HEK293 (cell line): ENCODE data around the gene TAF9B.

Source experiments
- CTCF ChIA-PET: fragments of 350-600 bp; formaldehyde crosslinking; extraction: SDS; loops from one replicate; lab custom pipeline; 2021; ENCODE audit warnings: antibody characterized with exemption; lab: Yijun Ruan, JAX
- POLR2A ChIA-PET: fragments of 300-600 bp; formaldehyde crosslinking; extraction: SDS; loops from one replicate; lab custom pipeline; 2020; ENCODE audit warnings: antibody characterized with exemption, inconsistent platforms; lab: Yijun Ruan, JAX
- H3K27ac ChIP-seq: fragments of 200-500 bp; sonication (Bioruptor generic); 2 replicates; pipeline ENCODE4 v1.5.1; 2014; ENCODE audit warnings: low read depth, low read length, control low read depth, inconsistent platforms; ENCODE audit errors: extremely low read depth
- H3K36me3 ChIP-seq, 2 experiments: fragments of 200-500 bp in 1 of 2; sonication (Bioruptor generic) in 1 of 2; 1 replicate in 1 of 2; 2 replicates in 1 of 2; pipeline ENCODE4 v1.5.1; 2014 to 2017; ENCODE audit warnings: inconsistent platforms in 2 of 2, low read length in 2 of 2; ENCODE audit not compliant: control insufficient read depth in 2 of 2, insufficient read depth in 1 of 2
- H3K4me1 ChIP-seq: fragments of 200-500 bp; sonication (Bioruptor generic); 2 replicates; pipeline ENCODE4 v1.5.1; 2014; ENCODE audit warnings: mild to moderate bottlenecking, low read length, inconsistent platforms; ENCODE audit not compliant: control insufficient read depth, insufficient read depth
- H3K4me3 ChIP-seq: 2 replicates; pipeline ENCODE4 v1.5.1; 2011; ENCODE audit warnings: low read depth, mild to moderate bottlenecking, control low read depth, low read length, moderate library complexity
- H3K9me3 ChIP-seq: fragments of 200-500 bp; sonication (Bioruptor generic); 2 replicates; pipeline ENCODE4 v1.5.1; 2014; ENCODE audit warnings: low read depth, low read length, inconsistent platforms; ENCODE audit not compliant: control insufficient read depth, insufficient read depth
- BCL11A ChIP-seq: fragments of 450-650 bp; formaldehyde crosslinking; IDR thresholded peaks from 2 replicates; pipeline ENCODE4 v1.5.1; 2016; ENCODE audit warnings: low read depth, missing biosample characterization, missing genetic modification characterization
- HOXA7 ChIP-seq: sonication (generic); formaldehyde crosslinking; IDR thresholded peaks from 2 replicates; pipeline ENCODE4 v1.8.1; 2022; ENCODE audit warnings: missing genetic modification reagents, borderline replicate concordance
- PRDM10 ChIP-seq: fragments of 450-650 bp; formaldehyde crosslinking; IDR thresholded peaks from 2 replicates; pipeline ENCODE4 v1.5.1; 2016; ENCODE audit warnings: missing biosample characterization, missing genetic modification characterization
- SCRT2 ChIP-seq: fragments of 450-650 bp; formaldehyde crosslinking; IDR thresholded peaks from 2 replicates; pipeline ENCODE4 v1.5.1; 2016; ENCODE audit warnings: missing biosample characterization, missing genetic modification characterization
- ZFP69B ChIP-seq: fragments of 450-650 bp; formaldehyde crosslinking; IDR thresholded peaks from 2 replicates; pipeline ENCODE4 v1.5.1; 2016; ENCODE audit warnings: missing biosample characterization, missing genetic modification characterization
- ZNF354C ChIP-seq: fragments of 450-650 bp; formaldehyde crosslinking; IDR thresholded peaks from 2 replicates; pipeline ENCODE4 v1.5.1; 2016; ENCODE audit warnings: missing biosample characterization, missing genetic modification characterization, low read depth, borderline replicate concordance
- ZNF394 ChIP-seq: fragments of 450-650 bp; formaldehyde crosslinking; IDR thresholded peaks from 2 replicates; pipeline ENCODE4 v1.5.1; 2016; ENCODE audit warnings: missing biosample characterization, missing genetic modification characterization, mild to moderate bottlenecking, moderate library complexity, borderline replicate concordance
- ZNF830 ChIP-seq: fragments of 450-650 bp; IDR thresholded peaks from 2 replicates; pipeline ENCODE4 v1.5.0; 2018; ENCODE audit warnings: missing biosample characterization, missing genetic modification characterization, low read depth, mild to moderate bottlenecking, moderate library complexity
- ZNF837 ChIP-seq: fragments of 450-650 bp; formaldehyde crosslinking; IDR thresholded peaks from 2 replicates; pipeline ENCODE4 v1.5.1; 2016; ENCODE audit warnings: missing biosample characterization, missing genetic modification characterization
- TF ChIP-seq, protein P1 (sequence below): fragments of 450-650 bp; formaldehyde crosslinking; optimal IDR thresholded peaks from 2 replicates; pipeline ENCODE3; 2016; ENCODE audit warnings: missing biosample characterization, mild to moderate bottlenecking, missing genetic modification characterization
- TF ChIP-seq, protein P2 (sequence below): fragments of 450-650 bp; IDR thresholded peaks from 2 replicates; pipeline ENCODE4 v1.5.1; 2018; ENCODE audit warnings: missing biosample characterization, mild to moderate bottlenecking, missing genetic modification characterization
- TF ChIP-seq, protein P3 (sequence below): fragments of 450-650 bp; formaldehyde crosslinking; IDR thresholded peaks from 2 replicates; pipeline ENCODE4 v1.5.1; 2016; ENCODE audit warnings: missing biosample characterization, missing genetic modification characterization

The TAF9B gene

GRCh38 chrX:78103623-78104446 lies 35.6 kb downstream of the TAF9B start, which contains the start of gene PGK1 (continued):
- TF ChIP-seq, protein P1, sequence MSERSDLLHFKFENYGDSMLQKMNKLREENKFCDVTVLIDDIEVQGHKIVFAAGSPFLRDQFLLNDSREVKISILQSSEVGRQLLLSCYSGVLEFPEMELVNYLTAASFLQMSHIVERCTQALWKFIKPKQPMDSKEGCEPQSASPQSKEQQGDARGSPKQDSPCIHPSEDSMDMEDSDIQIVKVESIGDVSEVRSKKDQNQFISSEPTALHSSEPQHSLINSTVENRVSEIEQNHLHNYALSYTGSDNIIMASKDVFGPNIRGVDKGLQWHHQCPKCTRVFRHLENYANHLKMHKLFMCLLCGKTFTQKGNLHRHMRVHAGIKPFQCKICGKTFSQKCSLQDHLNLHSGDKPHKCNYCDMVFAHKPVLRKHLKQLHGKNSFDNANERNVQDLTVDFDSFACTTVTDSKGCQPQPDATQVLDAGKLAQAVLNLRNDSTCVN (tag by site-specific recombination) = peak; percentile 73
- TF ChIP-seq, protein P2, sequence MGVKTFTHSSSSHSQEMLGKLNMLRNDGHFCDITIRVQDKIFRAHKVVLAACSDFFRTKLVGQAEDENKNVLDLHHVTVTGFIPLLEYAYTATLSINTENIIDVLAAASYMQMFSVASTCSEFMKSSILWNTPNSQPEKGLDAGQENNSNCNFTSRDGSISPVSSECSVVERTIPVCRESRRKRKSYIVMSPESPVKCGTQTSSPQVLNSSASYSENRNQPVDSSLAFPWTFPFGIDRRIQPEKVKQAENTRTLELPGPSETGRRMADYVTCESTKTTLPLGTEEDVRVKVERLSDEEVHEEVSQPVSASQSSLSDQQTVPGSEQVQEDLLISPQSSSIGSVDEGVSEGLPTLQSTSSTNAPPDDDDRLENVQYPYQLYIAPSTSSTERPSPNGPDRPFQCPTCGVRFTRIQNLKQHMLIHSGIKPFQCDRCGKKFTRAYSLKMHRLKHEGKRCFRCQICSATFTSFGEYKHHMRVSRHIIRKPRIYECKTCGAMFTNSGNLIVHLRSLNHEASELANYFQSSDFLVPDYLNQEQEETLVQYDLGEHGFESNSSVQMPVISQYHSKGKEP (tag by site-specific recombination) = peak; percentile 100; the same call in 1 of the 2 replicates
- peak; percentile 77 for TF ChIP-seq PRDM10 (tag by site-specific recombination)

DNA sequence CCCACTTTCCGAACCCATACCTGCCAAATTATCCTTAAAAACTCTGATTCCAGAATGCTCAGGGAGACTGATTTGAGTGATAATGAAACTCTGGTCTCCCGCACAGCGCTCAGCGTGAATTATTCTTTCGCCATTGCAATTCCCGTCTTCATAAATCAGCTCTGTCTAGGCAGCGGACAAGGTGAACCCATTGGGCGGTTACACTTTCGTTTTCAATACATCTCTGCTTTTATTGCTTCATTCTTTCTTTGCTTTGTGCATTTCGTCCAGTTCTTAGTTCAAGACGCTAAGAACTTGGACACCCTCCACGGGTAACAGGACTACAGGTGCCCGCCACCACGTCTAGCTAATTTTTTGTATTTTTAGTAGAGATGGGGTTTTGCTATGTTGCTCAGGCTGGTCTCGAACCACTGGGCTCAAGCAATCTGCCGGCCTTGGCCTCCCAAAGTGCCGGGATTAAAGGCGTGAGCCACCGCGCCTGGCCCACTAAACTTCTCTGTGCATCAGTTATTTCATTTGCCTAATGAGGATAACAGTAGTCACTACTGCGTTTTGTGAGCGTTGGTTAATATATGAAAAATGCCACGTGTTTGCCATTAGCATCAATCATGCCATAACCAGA lies 36.3 kb downstream of the TAF9B start:
- Histone ChIP-seq H3K36me3 (peaks cover 0 to 16% of the 10 kb centered on the region in 2 experiments; a peak in 1 of 3 replicates), H3K9me3 (no peaks in the 10 kb centered on the region; the same call in 1 of the 2 replicates), H3K4me3 (no peak overlapping the region; the same call in 1 of the 2 replicates), H3K4me1 (peaks cover 9% of the 10 kb centered on the region), H3K27ac (peak overlapping the region; percentile 76; the same call in 1 of the 2 replicates)
- TF ChIP-seq ZFP69B = no peak
- TF ChIP-seq, protein P3, sequence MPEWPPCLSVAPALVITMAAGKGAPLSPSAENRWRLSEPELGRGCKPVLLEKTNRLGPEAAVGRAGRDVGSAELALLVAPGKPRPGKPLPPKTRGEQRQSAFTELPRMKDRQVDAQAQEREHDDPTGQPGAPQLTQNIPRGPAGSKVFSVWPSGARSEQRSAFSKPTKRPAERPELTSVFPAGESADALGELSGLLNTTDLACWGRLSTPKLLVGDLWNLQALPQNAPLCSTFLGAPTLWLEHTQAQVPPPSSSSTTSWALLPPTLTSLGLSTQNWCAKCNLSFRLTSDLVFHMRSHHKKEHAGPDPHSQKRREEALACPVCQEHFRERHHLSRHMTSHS (tag by site-specific recombination) = no peak
- no peak for TF ChIP-seq ZNF830
- no peak for TF ChIP-seq HOXA7
- POLR2A ChIA-PET = interaction anchor here (0.6 kb wide), 1 partner anchor 289 kb away, joined by 3 read pairs; no protein-coding TSS in a partner anchor
- CTCF ChIA-PET = no interaction called here

GRCh38 chrX:78102091-78102490 lies 37.4 kb downstream of the TAF9B start:
- POLR2A ChIA-PET = no interaction called here
- Histone ChIP-seq H3K9me3 (no peaks in the 10 kb centered on the region; the same call in 1 of the 2 replicates), H3K4me3 (no peak overlapping the region), H3K36me3 (peaks cover 0 to 10% of the 10 kb centered on the region in 2 experiments; a peak in 1 of 3 replicates), H3K27ac (no peak overlapping the region), H3K4me1 (peaks cover 3% of the 10 kb centered on the region; the same call in 1 of the 2 replicates)
- no peak for TF ChIP-seq ZNF837 (tag by site-specific recombination)
- no peak for TF ChIP-seq BCL11A (tag by site-specific recombination)
- no peak for TF ChIP-seq ZNF354C
- no peak for TF ChIP-seq ZNF394
- TF ChIP-seq SCRT2 (tag by site-specific recombination) = no peak
- CTCF ChIA-PET = interaction anchor here (0.6 to 1.2 kb wide), 5 partner anchors 12 to 192 kb away, joined by 3 to 7 read pairs (median 4); no protein-coding TSS in a partner anchor
